ENCODE measurements around the gene KAT2A. TPM values are rescaled to one million over a fixed set of nuclear protein-coding genes. Genes with fewer than 3 reads are reported as not detected.

Gene KAT2A
- total and polyA plus RNA-seq, 11 donors, result 6.9 to 33.0 (median 15.3) TPM

GRCh38 chr17:42097691-42098631 is 23.2 kb downstream of the KAT2A start, which contains the start of gene ZNF385C:
Gene ZNF385C, minus strand, starts transcription at chr17:42098473. Its CDS starts 35,417 bp downstream, at chr17:42063056.
- intact Hi-C loops (cut with DNase I), result no loop called here
- Histone ChIP-seq H3K9me3 (no peaks in the 10 kb centered on the region), H3K4me3 (no peak within 1 kb of the TSS), H3K27ac (no peak within 1 kb of the TSS), H3K27me3 (peaks cover 9 to 38% (median 23%) of the 10 kb centered on the region in 9 donors), H3K36me3 (peaks cover 0 to 1% (median 0%) of the 10 kb centered on the region in 9 donors), H3K4me1 (peaks cover 0 to 12% (median 4%) of the 10 kb centered on the region in 12 donors)
- no peak for ATAC-seq
- peak in 1 of 5 donors; percentile 56 for DNase-seq
- WGBS, 4 donors, result 9 to 28% (median 15%) methylated on average over 18 to 52 of the region's 52 CpGs
- TF ChIP-seq POLR2A (IDR thresholded peaks at IDR 0.05), result no peak
- no peak for TF ChIP-seq CTCF (IDR thresholded peaks at IDR 0.05)

DNA sequence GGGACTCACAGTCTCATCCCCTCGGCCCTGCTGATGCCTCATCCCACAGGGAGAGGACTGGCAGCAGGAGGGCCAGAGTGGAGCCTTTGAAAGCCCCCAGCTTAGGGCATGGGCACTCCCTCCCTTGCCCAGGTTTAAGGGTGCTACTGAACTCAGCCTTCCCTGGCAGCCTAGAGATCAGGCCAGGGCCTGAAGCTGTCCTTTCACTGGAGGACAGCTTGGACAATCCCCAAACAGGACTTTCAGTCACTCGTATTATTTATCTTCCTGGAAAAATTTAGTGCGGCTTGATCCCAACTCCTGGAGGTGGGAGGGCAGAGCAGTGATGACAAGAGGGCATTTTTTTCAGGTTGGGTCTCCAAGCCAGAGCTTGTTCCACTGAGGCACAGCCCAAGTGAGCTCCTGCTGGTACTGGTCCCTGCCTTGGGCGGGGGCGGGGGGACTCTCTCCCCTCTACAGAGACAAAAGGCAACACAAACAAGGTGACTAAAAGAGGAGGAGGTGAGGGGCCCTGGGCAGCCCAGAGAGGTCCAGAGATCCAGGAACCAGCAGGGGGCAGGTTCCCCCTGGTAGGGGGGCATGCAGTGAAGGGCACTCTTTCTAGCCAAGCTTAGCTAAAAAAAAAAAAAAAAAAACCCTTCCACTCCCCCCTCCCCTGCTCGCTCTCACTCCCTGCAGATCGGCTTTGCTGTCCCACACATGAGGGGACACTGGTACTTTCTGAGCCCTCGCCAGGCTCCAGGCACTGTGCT is 24.6 kb downstream of the KAT2A start:
- Histone ChIP-seq H3K9me3 (no peaks in the 10 kb centered on the region), H3K27me3 (peaks cover 9 to 38% (median 23%) of the 10 kb centered on the region in 9 donors), H3K4me3 (no peak overlapping the region), H3K4me1 (peaks cover 0 to 8% (median 3%) of the 10 kb centered on the region in 12 donors), H3K36me3 (no peaks in the 10 kb centered on the region), H3K27ac (no peak overlapping the region)
- intact Hi-C loops (cut with DNase I), result no loop called here
- 58 to 65% (median 62%) methylated on average over 8 of the region's 8 CpGs for WGBS, 4 donors
- no peak for ATAC-seq
- TF ChIP-seq CTCF (IDR thresholded peaks at IDR 0.05), result no peak
- no peak for DNase-seq

DNA sequence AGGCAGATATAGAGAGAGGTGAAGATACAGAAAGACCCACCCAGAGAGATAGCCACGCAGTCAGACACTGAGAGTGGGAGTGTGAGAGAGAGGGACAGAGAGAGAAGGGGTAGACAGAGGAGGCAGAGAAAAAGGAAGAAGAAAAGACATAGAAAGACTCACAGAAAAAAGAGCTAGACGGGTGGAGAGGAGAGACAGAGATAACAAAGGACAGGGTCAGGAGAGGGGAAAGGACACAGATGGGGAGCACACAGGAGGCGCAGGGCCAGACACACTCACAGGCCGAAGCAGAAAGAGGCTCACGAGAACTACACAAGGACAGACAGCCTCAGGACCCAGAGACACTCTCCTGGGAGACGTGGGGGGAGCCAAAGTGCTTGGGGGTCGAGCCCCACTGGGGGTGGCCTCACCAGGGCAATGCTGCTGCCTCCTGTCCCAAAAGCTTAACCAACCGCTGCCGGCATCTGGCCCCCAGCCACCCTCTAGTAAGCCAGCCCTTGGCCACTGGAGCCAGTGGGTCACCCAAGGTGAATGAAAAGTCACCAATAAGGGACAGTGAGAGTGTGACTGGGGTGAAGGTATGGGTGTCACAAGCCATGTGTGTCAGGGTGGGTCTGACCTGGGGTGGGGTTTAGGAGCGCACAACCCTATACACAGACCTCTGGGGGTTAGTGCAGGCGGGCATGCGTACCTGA is 26.6 kb downstream of the KAT2A start:
- TF ChIP-seq CTCF (IDR thresholded peaks at IDR 0.05), result no peak
- TF ChIP-seq POLR2A (IDR thresholded peaks at IDR 0.05), result no peak
- intact Hi-C loops (cut with DNase I), result no loop called here
- 79 to 89% (median 82%) methylated on average over 12 of the region's 12 CpGs for WGBS, 4 donors
- no peak overlapping the region for H3K27ac ChIP-seq
- peaks cover 0 to 8% (median 3%) of the 10 kb centered on the region in 12 donors for H3K4me1 ChIP-seq
- H3K36me3 ChIP-seq, result no peaks in the 10 kb centered on the region
- DNase-seq (no peak), ATAC-seq (peak in 1 of 4 donors; percentile 11)
- H3K4me3 ChIP-seq, result no peak overlapping the region
- peaks cover 9 to 43% (median 23%) of the 10 kb centered on the region in 9 donors for H3K27me3 ChIP-seq
- H3K9me3 ChIP-seq, result no peaks in the 10 kb centered on the region
